HepG2 (cell line): ENCODE data around the gene SAMMSON. TPM values are rescaled to one million over a fixed set of nuclear protein-coding genes. Genes with fewer than 3 reads are reported as not detected.

Experiments
- ZNF570 ChIP-seq: sonication (generic); formaldehyde crosslinking; IDR thresholded peaks from 2 replicates; pipeline ENCODE4 v1.4.0; 2020; ENCODE audit warnings: mild to moderate bottlenecking, missing genetic modification reagents, borderline replicate concordance
- ZZZ3 ChIP-seq: sonication (generic); formaldehyde crosslinking; IDR thresholded peaks from 2 replicates; pipeline ENCODE4 v1.4.0; 2020; ENCODE audit warnings: missing genetic modification reagents, mild to moderate bottlenecking, borderline replicate concordance
- polyA plus RNA-seq, 8 experiments: library from polyadenylated mRNA; depleted of rRNA in 3 of 8; stranded (reverse) in 7 of 8; unstranded in 1 of 8; fragments of >200 nt; fragmentation: Illumina TruSeq in 4 of 8; extraction: Trizol in 4 of 8; gene quantifications; 2 replicates each; pipeline versions ENCODE4 v1.2.1 to v1.2.3, GENCODE V29; 2011 to 2016; ENCODE audit warnings: low read depth in 4 of 8, missing spikeins in 1 of 8, mixed read lengths in 1 of 8; ENCODE audit not compliant: insufficient read depth in 1 of 8
- total RNA-seq, 5 experiments: library from RNA; depleted of rRNA; stranded (reverse); fragments of >200 nt; fragmentation: Illumina TruSeq; extraction: Trizol; gene quantifications; 2 replicates each; pipeline ENCODE4 v1.2.3, GENCODE V29; 2016; ENCODE audit warnings: low read depth in 1 of 5
- TF ChIP-seq, protein P1 (sequence below): IDR thresholded peaks from 2 replicates; pipeline ENCODE4 v1.6.1; 2016; ENCODE audit warnings: low read depth, missing genetic modification reagents, missing compliant biosample characterization
- TF ChIP-seq, protein P2 (sequence below): sonication (generic); formaldehyde crosslinking; IDR thresholded peaks from 2 replicates; pipeline ENCODE4 v1.5.1; 2020; ENCODE audit warnings: mild to moderate bottlenecking, missing genetic modification reagents

Gene SAMMSON
- total and polyA plus RNA-seq, 2 of the 13 experiments (the other 11 are each of a cell fraction or from before 2014, with no cell fraction given): not detected

DNA sequence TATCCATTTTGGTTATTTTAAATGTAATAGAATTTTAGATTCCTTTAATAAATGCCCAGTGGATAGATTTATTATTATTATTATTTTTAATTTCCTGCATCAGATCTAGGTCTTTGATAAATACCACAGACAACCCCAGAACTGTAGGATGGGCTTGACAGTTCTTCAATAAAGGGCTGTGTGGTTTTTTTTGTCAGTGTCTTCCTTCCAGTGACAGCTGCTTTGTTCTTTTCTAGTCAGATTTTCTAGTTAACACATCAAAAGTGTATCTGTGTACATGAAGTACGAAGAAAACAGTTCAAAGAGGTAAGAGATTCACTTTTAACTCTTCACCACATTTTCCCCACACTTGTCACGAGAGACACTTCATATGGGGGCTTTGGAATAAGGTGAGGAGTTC is 120.3 kb downstream of the SAMMSON start (continued):
- TF ChIP-seq, protein P1, sequence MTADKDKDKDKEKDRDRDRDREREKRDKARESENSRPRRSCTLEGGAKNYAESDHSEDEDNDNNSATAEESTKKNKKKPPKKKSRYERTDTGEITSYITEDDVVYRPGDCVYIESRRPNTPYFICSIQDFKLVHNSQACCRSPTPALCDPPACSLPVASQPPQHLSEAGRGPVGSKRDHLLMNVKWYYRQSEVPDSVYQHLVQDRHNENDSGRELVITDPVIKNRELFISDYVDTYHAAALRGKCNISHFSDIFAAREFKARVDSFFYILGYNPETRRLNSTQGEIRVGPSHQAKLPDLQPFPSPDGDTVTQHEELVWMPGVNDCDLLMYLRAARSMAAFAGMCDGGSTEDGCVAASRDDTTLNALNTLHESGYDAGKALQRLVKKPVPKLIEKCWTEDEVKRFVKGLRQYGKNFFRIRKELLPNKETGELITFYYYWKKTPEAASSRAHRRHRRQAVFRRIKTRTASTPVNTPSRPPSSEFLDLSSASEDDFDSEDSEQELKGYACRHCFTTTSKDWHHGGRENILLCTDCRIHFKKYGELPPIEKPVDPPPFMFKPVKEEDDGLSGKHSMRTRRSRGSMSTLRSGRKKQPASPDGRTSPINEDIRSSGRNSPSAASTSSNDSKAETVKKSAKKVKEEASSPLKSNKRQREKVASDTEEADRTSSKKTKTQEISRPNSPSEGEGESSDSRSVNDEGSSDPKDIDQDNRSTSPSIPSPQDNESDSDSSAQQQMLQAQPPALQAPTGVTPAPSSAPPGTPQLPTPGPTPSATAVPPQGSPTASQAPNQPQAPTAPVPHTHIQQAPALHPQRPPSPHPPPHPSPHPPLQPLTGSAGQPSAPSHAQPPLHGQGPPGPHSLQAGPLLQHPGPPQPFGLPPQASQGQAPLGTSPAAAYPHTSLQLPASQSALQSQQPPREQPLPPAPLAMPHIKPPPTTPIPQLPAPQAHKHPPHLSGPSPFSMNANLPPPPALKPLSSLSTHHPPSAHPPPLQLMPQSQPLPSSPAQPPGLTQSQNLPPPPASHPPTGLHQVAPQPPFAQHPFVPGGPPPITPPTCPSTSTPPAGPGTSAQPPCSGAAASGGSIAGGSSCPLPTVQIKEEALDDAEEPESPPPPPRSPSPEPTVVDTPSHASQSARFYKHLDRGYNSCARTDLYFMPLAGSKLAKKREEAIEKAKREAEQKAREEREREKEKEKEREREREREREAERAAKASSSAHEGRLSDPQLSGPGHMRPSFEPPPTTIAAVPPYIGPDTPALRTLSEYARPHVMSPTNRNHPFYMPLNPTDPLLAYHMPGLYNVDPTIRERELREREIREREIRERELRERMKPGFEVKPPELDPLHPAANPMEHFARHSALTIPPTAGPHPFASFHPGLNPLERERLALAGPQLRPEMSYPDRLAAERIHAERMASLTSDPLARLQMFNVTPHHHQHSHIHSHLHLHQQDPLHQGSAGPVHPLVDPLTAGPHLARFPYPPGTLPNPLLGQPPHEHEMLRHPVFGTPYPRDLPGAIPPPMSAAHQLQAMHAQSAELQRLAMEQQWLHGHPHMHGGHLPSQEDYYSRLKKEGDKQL: no peak
- no peak for TF ChIP-seq ZZZ3 (CRISPR knock-in tag)
- TF ChIP-seq ZNF570 (CRISPR knock-in tag): no peak
- TF ChIP-seq, protein P2, sequence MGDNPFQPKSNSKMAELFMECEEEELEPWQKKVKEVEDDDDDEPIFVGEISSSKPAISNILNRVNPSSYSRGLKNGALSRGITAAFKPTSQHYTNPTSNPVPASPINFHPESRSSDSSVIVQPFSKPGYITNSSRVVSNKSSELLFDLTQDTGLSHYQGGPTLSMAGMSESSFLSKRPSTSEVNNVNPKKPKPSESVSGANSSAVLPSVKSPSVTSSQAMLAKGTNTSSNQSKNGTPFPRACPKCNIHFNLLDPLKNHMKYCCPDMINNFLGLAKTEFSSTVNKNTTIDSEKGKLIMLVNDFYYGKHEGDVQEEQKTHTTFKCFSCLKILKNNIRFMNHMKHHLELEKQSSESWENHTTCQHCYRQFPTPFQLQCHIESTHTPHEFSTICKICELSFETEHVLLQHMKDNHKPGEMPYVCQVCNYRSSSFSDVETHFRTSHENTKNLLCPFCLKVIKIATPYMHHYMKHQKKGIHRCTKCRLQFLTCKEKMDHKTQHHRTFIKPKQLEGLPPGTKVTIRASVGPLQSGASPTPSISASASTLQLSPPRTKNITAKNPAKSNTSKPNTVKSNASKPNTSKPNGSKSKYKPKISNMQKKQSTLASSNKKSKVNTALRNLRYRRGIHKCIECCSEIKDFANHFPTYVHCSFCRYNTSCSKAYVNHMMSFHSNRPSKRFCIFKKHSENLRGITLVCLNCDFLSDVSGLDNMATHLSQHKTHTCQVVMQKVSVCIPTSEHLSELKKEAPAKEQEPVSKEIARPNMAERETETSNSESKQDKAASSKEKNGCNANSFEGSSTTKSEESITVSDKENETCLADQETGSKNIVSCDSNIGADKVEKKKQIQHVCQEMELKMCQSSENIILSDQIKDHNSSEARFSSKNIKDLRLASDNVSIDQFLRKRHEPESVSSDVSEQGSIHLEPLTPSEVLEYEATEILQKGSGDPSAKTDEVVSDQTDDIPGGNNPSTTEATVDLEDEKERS (CRISPR knock-in tag): no peak
